LNCAP (cell line): ENCODE results near the gene MALAT1.
A peak's percentile ranks its signal among the peaks of the same experiment; 100 is the strongest.

Experiments used
- CTCF ChIP-seq: fragments of 450-650 bp; IDR thresholded peaks from 2 replicates; pipeline ENCODE4 v1.5.1; 2017; ENCODE audit warnings: mild to moderate bottlenecking

MALAT1 gene

DNA sequence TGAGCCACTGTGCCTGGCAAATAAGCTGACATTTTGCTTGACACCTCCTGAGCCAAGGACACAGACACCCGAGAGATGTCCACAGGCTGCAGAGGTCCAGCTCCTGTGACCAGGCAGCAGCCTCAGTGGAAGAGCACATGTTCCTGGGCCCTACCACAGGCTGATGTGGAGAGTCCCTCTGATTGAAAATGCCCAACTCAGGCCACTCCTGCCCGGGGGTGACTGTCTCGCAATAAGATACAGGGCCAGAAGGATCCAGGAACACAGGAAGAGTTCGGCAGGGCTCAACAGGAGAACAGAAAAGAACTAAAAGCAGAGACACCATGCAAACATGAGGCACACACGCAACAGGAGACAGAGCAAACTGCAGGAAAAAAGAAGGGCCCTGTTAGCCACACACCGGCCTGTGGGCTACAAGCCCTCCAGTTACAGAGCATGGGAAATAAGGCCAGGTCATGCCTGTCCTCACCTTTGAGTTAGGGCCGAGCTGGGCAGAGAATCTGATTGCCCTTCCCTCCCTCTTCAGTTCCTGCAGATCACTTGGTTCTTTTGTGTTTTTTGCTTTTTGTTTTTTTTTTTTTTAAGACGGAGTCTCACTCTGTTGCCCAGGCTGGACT, 28.3 kb upstream of the MALAT1 start:
- TF ChIP-seq CTCF: no peak

- peak; percentile 52; the same call in 1 of the 2 replicates for TF ChIP-seq CTCF
These were observed 27.4 kb upstream of the MALAT1 start for GRCh38 chr11:65471447-65471891.

- TF ChIP-seq CTCF: no peak
These were observed 25.5 kb upstream of the MALAT1 start for GRCh38 chr11:65473278-65473860.

GRCh38 chr11:65474864-65475263, 24.0 kb upstream of the MALAT1 start:
- no peak for TF ChIP-seq CTCF

DNA sequence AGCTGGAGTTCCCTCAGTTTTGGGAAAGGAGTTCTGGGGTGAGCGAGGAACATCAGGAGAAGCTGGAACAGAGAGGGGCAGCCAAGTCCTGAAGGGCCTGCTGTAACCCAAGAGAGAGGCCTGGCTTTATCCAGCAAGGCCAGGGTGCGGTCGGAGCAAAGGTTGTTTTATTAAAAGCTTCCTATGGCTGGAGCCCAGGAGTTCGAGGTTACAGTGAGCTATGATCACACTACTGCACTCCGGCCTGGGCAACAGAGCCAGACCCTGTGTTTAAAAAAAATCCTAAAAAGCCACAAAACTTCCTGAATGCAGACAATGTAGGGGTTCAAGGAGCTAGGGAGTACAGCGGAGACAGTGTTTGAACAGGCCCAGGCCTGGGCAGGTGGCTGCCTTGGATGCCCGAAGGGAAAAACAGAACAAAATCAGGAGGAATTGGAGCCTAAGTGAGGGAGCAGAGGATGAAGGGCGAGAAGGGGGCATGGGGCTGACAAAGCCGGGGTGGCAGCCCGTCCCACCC, 22.2 kb upstream of the MALAT1 start:
- no peak for TF ChIP-seq CTCF

- TF ChIP-seq CTCF: no peak
These were observed 21.5 kb upstream of the MALAT1 start for GRCh38 chr11:65477149-65477965.

DNA sequence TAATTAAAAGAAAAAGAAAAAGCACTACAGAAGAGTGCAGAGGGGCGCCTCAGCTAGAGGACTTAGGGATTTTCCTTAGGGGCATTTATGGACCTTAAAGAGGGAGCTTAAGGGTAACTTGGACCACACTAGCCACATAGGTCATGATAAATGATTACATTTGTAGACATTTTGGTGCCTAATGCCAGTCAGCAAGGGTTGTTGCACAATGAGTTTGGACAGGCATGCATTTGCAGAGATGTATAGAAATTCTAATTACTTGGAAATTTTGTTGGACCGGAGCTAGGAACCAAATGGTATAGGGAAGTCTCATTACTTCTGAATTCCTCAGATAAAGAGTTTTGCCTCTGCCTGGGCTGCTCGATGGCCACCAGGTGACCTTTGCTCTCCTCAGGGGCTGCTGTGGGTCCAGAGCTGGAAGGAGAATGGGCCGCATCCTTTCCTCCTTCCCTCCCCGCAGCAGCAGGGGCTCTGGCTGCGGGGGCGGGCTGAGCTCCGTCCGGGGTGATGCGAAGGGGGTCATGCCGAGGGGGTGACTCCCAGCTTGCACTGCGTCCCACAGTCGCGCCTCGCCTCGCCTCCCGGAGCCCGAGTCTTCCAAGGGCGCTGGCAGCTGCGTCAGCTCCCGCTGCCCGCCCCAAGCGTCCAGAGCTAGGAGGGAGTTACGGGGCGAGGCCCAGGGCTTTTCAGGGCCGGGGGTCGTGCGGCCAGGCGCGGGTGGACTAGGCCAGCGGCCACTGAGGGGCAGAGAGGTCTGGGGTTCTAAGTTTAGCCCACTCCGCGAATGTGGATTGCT, 20.3 kb upstream of the MALAT1 start:
- no peak for TF ChIP-seq CTCF
